NCI-H2196 treated with DMSO at 0.1 percent for 48 hours (cell line): Measurements from ENCODE around the gene CRIP1.

ENCODE experiments used
- DNase-seq: peaks from one replicate; lab custom pipeline; 2025; ENCODE audit not compliant: unreplicated experiment; lab: John Stamatoyannopoulos, UW

CRIP1 gene

DNA sequence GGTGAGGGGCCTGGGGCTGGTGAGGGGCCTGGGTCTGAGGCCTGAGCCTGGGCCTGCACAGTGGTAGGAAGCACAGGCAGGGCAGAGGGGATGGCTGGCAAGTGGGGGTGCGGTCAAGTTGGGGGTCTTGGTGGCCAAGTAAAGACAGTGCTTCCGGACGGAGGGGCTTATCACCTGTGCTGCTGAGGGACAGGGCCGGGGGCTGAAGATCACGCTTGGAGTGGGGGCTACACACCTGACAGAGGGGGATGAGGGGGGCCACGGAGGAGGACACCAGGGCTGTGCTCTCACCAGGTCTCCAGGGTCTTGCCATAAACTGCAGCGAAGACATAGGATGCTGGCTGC, 16.6 kb downstream of the CRIP1 start:
- DNase-seq, result no peak

DNA sequence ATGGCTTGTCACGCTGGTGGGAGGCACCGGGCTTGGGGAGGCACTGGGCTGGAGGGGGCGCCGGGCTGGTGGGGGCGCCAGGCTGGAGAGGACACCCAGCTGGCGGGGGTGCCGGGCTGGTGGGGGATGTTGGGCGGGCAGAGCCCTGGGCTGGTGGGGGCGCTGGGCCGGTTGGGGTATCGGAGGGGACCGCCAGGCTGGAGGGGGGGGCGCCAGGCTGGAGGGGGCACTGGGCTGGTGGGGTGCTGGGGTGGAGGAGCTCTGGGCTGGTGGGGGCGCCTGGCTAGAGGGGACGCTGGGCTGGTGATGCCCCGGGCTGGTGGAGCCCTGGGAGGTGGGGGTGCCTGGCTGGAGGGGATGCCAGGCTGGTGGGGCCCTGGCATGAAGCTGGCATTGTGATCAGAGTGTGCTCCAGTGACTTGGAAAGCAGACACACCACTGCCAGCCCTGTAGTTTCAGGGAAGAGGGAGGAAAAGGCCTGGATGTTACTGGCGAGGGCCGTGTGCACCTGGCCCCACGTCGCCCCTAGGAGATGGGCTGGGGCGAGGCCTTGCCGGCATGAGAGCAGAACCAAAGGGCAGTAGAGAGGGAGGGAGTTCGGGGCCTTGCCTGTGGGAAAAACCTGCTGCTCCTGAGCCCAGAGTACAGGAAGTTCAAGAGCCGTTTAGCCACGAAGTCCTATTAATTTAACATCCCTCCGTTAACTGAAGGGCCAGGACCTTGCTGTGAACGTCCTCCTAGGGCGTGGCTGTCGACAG, 17.4 kb downstream of the CRIP1 start:
- no peak for DNase-seq

DNA sequence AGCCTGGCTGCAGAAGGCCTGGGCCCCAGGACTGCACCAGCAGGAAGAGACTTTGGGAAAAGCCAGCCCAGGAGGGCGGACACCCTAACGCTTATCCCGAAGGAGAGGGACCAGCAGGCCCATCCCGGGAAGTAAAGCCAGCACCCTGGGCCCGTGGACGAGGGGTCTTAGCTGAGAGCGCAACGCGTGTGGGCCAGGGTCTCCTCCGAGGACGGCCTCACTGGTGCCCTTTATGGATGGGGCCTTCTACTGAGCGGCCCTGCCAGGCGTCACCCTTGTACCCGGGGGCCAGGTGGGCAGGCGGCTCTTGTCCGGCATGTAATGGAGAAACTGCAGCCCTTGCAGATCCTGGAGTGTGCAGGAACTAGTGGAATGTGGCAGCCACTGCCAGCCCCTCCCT, 18.4 kb downstream of the CRIP1 start:
- DNase-seq, result no peak

DNA sequence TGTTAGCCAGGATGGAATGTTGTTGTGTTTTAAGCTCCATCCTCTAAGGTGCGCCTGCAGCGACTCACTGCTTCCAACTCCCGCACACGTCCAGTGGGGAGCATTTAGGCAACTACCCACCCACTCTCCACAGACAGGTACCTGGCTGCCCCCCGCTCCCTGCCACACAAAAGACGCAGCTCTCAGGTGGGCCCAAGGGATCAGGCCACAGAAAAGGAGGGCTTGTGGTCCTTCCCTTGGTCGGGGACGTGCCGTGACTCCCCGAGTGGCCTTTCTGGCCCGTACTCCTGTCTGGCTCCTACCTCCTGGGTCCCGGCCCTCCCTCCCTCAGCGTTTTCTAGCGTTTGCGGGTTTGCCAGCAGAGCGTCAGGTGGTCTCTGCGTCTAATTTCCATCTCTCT, 20.6 kb downstream of the CRIP1 start:
- no peak for DNase-seq

DNA sequence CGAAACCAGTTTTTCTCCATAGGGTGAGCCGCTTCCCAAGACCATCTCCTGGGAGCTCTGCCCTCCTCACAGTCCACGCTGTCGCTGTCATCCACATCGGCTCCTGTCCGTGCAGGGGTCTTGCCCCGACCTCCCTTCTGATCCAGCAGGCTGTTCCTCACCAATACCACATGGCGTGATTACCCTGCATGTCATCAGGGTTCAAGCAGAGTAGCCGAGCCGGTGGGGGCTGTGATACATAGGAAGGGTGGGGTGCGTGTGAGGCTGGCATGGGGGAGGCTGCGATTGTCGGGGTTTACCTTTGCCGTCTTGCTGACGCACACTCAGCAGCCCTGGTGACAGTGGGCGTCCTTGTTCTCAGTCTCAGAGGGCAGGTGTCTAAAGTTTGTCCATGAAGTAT, 21.4 kb downstream of the CRIP1 start:
- no peak for DNase-seq

DNA sequence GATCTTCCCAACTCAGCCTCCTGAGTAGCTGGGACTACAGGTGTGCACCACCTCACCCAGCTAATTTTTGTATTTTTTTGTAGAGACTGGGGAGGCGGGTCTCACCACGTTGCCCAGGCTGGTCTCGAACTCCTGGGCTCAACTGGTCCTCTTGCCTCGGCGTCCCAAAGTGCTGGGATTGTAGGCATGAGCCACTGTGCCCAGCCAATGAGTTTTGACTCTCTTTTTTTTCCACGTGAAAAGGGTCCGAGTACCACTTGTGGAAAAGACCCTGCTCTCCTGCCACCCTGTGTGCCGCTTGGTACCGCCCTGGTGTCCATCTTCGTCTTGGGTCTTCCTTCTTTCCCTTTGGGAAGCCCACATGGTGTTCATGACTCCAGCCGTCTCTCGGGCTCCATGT, 21.9 kb downstream of the CRIP1 start:
- DNase-seq, result no peak

DNA sequence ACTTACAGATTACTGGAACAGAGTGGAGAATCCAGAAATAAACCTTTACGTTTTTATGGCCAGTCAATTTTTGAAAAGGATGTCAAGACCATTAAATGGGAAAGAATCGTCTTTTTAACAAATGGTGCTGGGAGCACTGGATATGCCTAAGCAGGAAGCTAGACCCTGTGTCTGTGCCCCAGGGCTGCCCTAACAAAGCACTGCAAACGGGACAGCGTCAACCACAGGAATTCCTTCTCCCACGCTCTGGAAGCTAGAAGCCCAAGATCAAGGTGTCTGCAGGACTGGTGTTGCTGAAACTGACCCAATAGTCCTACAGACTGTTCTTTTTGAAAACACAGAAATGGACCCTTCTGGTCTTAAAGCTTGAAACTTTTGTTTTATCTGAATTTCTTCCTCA, 30.4 kb downstream of the CRIP1 start:
- DNase-seq, result no peak

DNA sequence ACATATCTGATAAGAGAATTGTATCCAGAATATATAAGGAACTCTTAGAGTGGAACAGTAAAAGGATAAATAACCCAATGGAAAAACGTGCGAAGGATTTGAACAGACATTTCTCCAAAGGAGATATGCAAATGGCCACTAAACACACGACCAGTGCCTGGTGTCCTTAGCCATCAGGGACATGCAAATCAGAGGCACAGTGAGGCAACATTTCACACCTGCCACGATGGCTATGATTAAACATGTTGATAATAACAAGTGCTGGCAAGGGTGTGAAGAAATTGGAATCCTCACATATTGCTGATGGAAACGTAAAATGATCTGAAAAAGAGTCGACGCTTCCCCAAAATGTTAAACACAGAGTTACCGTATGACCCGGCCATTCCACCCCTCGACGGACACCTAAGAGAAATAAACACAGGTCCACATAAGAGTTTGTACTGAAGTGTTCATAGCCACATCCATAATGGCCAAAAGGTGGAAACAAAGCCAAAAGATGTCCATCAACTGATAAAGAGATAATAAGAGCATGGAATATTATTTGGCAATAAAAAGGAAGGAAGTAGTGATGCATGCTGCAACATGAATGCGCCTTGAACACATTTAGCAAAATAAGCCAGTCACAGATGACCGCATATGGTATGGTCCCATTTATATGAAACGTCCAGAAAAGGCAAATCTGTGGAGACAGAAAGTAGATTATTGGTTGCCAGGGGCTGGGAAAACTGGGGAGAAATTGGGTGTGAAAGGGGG, 33.4 kb downstream of the CRIP1 start:
- no peak for DNase-seq

DNA sequence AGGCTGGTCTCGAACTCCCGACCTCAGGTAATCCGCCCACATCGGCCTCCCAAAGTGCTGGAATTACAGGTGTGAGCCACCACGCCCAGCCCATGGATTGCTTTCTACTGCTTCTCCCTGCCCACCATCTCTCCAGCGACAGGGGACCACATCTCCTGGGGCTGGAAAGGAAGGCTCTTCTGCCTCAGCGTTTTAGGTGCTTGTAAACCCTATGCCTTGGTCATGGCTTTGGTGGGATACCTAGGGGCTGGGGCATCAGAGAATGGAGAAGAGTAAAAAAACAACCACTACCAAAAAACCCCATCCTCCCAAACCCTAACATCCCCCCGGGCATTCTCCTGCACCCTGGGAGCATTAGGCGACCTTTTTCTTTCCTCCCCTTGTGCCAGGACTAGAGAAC, 38.6 kb downstream of the CRIP1 start:
- no peak for DNase-seq

DNA sequence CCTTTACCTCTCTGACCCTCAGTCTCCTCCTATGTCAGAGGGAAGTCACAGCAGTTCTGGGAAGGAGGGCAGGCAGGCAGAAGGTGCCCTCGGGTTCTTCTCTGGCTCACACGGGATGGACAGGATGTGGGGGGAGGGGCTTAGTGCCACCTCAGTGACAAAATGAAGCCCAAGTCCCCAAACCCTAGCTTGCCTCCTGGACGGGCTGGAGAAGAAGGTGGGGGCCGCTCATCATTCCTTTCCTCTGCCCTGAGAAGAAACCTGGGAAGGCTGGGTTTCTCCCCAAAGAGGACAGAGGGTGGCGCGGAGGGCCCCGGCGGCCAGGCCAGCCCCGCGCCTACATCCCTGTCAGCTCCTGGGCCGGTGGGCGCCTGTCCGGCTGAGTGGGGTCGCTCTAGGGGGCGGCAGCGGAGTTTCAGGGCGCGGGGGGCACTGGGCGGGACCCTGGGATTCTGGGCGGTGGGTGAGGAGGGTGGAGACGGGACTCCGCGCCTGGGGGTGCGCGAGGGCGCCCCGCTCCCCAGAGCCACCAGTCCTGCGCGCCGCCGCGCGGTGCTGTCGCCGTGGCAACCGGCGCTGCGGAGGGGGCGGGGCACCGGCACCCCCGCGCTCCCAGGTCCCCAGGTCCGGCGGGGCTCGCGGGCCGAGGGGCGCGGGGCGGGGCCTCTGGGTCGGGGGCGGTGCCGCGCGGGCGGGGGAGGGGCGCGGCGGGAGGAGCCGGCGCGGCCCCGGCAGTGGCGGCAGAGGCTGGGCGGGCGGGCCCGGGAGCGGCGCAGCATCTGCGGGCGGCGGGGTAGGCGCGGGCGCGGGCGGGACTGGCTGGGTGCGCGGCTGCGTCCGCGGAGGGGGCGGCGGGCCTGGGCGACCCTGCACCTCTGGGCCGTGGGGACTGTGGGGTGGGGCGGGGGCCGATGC, 39.4 kb downstream of the CRIP1 start, which contains the start of gene TMEM121:
Gene TMEM121 (plus strand): TSS at position 723 of the 915 bp plus-strand sequence. CDS start 2,252 bp downstream, outside the sequence.
- no peak for DNase-seq

DNA sequence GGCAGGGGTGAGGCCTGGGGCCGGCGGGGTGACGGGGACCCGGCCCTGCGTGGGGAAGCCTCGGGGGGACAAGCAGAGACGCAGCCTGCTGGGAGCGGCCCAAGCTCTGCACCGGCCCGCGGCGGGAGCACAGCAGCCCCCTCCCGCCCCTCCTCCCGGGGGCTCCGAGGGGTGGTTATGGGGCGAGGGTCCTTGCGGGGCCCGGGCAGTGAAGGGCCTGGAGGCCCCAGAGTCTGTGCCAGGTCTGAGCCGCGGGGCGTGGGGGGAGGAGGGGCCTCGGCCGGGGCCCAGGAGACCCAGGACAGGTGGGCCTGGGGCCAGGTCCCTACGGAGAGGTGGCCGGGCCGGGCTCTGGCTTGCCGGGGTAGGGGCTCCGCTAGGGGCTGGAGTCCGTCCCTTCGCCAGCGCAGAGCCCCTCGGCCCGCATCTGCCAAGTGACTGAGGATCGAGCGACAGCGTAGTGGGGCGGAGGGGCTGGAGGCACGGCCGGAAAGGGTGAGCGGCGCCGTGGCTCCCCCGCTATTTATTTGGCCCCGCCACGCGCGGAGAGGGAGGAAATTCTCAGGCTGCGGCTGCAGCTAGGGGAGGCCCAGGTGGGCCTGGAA, 40.2 kb downstream of the CRIP1 start:
- no peak for DNase-seq

DNA sequence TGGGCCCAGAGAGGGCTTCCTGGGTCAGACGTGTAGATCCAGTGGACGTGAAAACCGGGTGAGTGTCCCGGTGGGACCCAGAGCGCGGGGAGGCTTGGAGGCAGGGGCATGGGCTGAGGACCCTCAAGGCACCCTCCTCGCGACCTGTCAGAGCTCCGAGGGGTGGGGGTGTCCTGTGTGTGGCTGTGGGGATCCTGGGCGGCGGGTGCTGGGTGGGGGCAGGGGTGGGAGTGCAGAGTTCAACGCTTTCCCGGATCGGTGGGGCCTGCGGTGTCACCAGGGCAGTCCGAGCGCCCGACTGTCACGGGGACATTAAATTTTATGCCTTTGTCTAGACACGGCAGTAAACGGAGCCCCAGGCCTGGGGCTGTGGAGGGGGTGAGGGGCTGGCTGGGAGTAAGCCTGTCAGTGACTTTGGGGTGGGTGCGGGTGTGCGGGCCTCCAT, 40.7 kb downstream of the CRIP1 start:
- DNase-seq, result no peak

DNA sequence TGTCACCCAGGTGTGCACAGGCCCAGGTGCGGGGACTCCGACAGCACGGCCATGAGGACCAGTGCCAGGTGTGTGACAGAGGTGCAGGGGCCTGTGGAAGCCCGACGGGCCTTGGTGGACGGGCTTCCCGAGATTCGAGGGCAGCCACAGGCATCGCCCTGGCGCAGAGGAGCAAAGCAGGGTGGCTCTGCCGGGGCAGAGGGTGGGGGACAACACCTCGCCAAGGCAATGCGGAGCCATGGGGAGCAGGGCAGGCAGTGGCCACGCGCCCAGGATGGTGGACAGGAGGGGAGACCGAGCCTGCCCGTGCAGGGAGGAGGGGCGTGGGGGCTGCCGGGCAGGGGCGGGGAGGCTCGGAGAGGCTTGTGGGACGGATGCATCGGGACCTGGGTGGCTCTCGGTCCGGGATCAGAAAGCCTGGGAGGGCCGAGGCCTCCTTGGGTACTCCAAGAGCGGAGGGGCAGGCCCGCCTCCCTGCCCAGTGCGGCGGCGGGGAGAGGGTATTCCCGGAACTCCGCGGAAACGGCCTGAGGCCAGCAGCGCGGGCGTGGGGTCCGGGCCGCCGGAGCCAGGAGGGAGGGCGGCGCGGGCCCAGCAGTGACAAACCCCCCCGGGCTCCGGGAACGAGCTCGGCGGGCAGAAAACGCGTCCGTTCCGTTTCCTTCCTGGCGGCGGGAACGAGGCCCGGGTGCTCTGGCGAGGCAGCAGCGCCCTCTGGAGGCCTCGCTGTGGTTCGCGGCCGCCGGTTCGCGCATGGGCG, 41.3 kb downstream of the CRIP1 start:
- peak; percentile 28 for DNase-seq

DNA sequence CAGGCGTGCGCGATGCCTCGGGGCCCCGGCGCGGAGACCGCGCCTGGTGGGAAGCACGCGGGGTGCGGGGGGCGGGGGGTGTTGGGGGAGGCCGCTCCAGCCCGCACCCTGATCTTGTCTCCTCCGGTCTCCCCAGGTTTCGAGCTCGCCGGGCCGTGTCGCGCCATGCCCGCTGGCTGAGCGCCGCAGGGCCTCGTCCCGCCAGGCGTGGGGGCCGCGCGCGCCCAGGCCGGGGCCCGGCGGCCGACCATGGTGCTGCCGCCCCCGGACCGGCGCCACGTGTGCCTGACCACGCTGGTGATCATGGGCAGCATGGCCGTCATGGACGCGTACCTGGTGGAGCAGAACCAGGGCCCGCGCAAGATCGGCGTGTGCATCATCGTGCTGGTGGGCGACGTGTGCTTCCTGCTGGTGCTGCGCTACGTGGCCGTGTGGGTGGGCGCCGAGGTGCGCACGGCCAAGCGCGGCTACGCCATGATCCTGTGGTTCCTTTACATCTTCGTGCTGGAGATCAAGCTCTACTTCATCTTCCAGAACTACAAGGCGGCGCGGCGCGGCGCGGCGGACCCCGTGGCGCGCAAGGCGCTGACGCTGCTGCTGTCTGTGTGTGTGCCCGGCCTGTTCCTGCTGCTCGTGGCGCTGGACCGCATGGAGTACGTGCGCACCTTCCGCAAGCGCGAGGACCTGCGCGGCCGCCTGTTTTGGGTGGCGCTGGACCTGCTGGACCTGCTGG, 42.1 kb downstream of the CRIP1 start:
- DNase-seq, result no peak

DNA sequence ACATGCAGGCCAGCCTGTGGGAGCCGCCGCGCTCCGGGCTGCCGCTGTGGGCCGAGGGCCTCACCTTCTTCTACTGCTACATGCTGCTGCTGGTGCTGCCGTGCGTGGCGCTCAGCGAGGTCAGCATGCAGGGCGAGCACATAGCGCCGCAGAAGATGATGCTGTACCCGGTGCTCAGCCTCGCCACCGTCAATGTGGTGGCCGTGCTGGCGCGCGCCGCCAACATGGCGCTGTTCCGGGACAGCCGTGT, 42.6 kb downstream of the CRIP1 start:
- no peak for DNase-seq

DNA sequence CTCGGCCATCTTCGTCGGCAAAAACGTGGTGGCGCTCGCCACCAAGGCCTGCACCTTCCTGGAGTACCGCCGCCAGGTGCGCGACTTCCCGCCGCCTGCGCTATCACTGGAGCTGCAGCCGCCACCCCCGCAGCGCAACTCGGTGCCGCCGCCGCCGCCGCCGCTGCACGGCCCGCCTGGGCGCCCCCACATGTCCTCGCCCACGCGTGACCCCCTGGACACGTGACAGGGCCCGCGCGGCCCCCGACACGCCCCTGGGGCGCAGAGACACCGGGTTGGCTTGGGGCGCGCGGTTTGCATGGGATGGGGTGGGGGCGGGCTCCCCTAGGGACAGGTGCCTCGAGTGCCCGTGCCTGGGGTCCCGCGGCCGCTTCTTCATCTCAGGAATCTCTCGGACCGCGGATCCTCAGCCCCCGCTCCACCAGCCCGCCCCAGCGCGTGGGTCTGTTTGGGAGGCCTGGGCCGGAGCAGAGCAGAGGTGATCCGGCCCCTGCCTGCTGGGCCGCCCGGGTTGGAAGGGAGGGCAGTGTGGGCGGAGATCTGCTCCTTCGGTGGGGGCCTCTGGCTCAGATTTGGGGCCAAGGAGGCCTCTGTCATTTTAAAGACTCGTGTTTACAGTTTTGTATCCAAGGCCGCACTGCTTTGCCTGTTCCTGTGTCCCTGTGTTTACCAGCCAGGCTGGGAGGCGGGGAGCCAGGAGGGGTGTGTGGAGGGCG, 43.0 kb downstream of the CRIP1 start:
- DNase-seq, result no peak

DNA sequence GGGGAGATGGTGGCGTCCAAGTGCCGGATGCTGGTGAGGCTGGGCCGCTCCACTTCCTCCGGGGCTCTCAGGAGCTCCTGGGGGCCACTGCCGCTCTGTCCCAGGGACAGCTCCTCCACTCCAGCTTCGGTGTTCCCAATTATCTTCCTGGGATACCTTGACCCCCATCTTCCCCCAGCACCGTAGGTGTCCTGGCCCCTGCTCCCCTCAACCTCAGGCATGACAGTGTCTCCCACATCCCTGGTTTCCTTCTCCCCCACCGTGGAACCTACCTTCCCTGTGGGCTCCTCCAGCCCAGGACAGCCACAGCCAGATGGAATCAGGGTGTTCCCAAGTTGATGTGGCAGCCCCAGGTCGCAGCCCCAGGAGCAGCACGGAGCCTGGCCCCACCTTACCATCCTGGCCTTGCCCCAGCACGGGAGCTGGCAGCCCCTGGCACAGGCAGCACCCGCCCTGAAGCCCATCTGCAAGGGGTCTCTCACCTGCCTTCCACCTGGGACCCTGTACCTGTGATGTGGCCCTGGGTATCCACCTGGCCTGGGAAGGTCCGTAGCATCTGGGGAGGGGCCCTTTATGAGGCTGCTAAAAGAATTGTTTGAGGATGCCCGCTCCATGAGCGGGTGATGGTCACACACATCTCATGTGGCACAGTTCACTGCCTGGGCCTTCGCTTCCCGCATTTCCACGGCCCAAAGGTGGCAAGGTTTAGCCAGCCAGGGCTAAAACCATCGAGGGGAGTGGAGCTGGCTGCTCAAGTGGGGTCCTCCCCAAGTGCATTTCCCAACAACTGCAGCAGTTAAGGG, 43.8 kb downstream of the CRIP1 start:
- DNase-seq, result no peak

DNA sequence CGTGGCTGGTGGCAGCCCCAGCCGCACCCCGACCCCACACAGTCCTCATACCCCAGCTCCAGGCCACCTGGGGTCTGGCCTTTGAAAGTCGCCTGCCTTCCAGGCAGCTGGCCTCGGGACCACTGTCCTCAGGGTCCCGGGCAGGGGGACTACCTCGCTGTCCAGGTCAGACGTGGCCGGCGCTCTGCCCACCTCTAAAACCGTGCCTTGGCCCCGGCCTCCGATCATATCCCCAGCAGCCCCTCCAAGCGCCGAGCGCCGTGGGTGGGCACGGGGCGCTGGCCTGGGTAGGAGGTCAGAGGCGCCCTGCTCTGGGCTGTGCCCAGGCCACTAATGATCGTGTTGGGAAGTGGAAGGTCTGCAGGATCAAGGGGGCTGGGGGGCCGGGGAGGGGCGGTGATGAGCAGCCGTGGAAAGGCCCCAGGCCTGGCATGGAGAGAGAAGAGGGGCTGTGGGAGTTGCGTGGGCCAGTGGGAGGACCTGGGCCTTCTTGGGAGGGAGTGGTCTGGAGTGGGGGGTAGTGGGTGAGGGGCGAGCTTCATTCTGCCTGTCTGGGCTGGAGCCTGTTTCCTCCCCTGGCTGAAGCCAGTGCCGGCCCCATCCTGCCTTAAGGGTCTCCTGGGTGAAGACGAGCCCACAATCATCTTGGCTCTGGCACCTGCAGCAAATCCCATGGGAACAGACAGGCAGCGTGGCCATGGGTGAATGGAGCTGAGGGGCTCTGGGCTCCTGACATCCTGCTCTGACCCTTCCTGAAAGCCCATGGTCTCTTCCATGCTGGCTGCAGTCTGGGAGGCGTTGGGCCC, 44.6 kb downstream of the CRIP1 start:
- no peak for DNase-seq
